Activated CD4-positive, alpha-beta T cell treated with anti-CD3 and anti-CD28 coated beads for 36 hours (primary cell): ENCODE measurements around the gene TFCP2L1. TPM values are rescaled to one million over a fixed set of nuclear protein-coding genes. Genes with fewer than 3 reads are reported as not detected.

Experiments used
- ATAC-seq: fragments of 200-7000 bp; cut with Tn5 transposase; one replicate; pipeline ENCODE4 v1.10.0; 2021; ENCODE audit warnings: mild to moderate bottlenecking, moderate library complexity
- CTCF ChIA-PET: fragments of 350-600 bp; sonication (Branson Sonifier 250); formaldehyde crosslinking; loops from one replicate; lab custom pipeline; 2021; ENCODE audit warnings: antibody characterized with exemption; lab: Charles Lee
- POLR2A ChIA-PET: fragments of 350-600 bp; sonication (Branson Sonifier 250); formaldehyde crosslinking; loops from one replicate; lab custom pipeline; 2021; ENCODE audit warnings: antibody characterized with exemption, inconsistent platforms; lab: Charles Lee
- DNase-seq: peaks from one replicate; pipeline ENCODE4 v3.0.0-alpha.2; 2020
- H3K27ac Mint-ChIP-seq: one replicate; pipeline ENCODE4 v1.8.0; 2021; ENCODE audit warnings: mixed read lengths
- H3K27me3 Mint-ChIP-seq: one replicate; pipeline ENCODE4 v1.8.0; 2021; ENCODE audit warnings: mixed read lengths
- H3K36me3 Mint-ChIP-seq: one replicate; pipeline ENCODE4 v1.8.0; 2021; ENCODE audit warnings: low read depth, mixed read lengths
- H3K4me1 Mint-ChIP-seq: one replicate; pipeline ENCODE4 v1.8.0; 2021; ENCODE audit warnings: mixed read lengths
- H3K4me3 Mint-ChIP-seq: one replicate; pipeline ENCODE4 v1.8.0; 2021; ENCODE audit warnings: mild to moderate bottlenecking, moderate library complexity, mixed read lengths
- H3K9me3 Mint-ChIP-seq: one replicate; pipeline ENCODE4 v1.8.0; 2021; ENCODE audit warnings: low read depth, mixed read lengths
- intact Hi-C, 2 experiments: fragments of 100-400 bp; cut with DNase I in 1 of 2; cut with micrococcal nuclease in 1 of 2; formaldehyde crosslinking; loops; one replicate each; pipeline versions ENCODE4 v1.14.2 to v1.15.1; 2022 to 2024; cut with DNase I, micrococcal nuclease
- total RNA-seq, 2 experiments: library from RNA; stranded (reverse); gene quantifications; one replicate each; pipeline ENCODE4 v1.2.3, GENCODE V29; 2021

Gene TFCP2L1
- total RNA-seq, 2 experiments from 2014 or later = 0.02 to 0.05 TPM

- ATAC-seq (no peak), DNase-seq (no peak)
- H3K36me3 Mint-ChIP-seq = no peaks in the 10 kb centered on the region
- H3K27ac Mint-ChIP-seq = no peak overlapping the region
- POLR2A ChIA-PET = no interaction called here
- no peaks in the 10 kb centered on the region for H3K9me3 Mint-ChIP-seq
- CTCF ChIA-PET = interaction anchor here (0.8 kb wide), 1 partner anchor 32 kb away, joined by 4 read pairs; no protein-coding TSS in a partner anchor
- H3K4me1 Mint-ChIP-seq = no peaks in the 10 kb centered on the region
- no peak overlapping the region for H3K4me3 Mint-ChIP-seq
- H3K27me3 Mint-ChIP-seq = no peaks in the 10 kb centered on the region
- intact Hi-C loops = no loop called here
Observed at GRCh38 chr2:121199281-121200010, 85.6 kb downstream of the TFCP2L1 start.

DNA sequence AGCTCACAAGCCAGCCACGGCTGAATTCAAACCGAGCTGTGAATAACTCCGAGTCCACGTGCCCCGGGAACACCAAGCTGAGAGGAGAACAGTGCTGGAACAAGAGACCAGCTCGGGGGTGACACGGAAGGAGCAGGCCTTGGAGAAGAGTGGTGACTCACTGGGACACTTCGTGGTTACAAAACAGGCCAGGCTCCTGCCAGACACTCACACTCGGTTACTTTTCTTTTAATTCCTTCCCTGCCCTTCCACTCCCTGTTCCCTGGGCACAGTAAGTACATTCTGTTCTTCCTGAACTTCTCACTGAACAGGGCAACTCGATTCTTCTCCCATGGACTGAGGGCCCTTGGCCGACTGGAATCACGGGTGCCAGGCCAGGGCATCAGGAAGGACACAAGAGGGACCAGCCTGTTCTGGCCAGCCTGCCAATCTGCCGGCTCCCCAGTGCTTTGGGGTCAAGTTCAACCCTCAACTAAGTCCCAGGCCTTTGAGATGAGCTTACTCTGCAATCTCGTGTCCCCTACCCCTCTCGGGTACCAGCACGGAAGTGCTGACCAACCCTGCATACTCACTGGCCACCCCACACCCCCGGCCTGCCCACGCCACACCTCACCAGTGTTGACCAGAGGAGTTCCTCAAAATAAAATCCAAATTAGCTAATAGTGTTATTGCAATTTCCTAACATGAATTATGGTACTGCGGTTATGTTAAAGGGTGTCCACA, 87.5 kb downstream of the TFCP2L1 start:
- ATAC-seq = no peak
- H3K9me3 Mint-ChIP-seq = no peaks in the 10 kb centered on the region
- DNase-seq = no peak
- intact Hi-C loops = no loop called here
- H3K4me1 Mint-ChIP-seq = no peaks in the 10 kb centered on the region
- POLR2A ChIA-PET = no interaction called here
- no peaks in the 10 kb centered on the region for H3K27me3 Mint-ChIP-seq
- CTCF ChIA-PET = interaction anchor here (0.6 kb wide), 1 partner anchor 23 kb away, joined by 3 read pairs; no protein-coding TSS in a partner anchor
- H3K27ac Mint-ChIP-seq = no peak overlapping the region
- H3K4me3 Mint-ChIP-seq = no peak overlapping the region
- H3K36me3 Mint-ChIP-seq = no peaks in the 10 kb centered on the region

DNA sequence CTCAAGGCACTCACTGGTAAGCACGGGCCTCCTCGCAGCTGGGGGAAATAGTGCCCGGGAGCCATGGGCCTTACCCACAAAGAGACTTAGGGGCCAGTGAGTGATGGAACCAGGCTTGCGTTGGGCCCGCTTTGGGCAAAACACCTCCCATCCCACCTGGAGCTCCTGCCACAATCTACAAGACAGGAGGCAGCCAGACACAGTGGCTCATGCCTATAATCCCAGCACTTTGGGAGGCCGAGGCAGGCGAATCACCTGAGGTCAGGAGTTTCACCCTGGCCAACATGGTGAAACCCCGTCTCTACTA, 88.2 kb downstream of the TFCP2L1 start:
- DNase-seq = no peak
- ChIA-PET POLR2A (no interaction called here), CTCF (no interaction called here)
- no peaks in the 10 kb centered on the region for H3K9me3 Mint-ChIP-seq
- no peaks in the 10 kb centered on the region for H3K27me3 Mint-ChIP-seq
- intact Hi-C loops = no loop called here
- H3K27ac Mint-ChIP-seq = no peak overlapping the region
- H3K4me3 Mint-ChIP-seq = no peak overlapping the region
- no peak for ATAC-seq
- no peaks in the 10 kb centered on the region for H3K4me1 Mint-ChIP-seq
- no peaks in the 10 kb centered on the region for H3K36me3 Mint-ChIP-seq

- CTCF ChIA-PET = no interaction called here
- no peaks in the 10 kb centered on the region for H3K36me3 Mint-ChIP-seq
- intact Hi-C loops = no loop called here
- H3K4me3 Mint-ChIP-seq = no peak overlapping the region
- H3K4me1 Mint-ChIP-seq = no peaks in the 10 kb centered on the region
- DNase-seq (no peak), ATAC-seq (no peak)
- POLR2A ChIA-PET = no interaction called here
- no peak overlapping the region for H3K27ac Mint-ChIP-seq
- no peaks in the 10 kb centered on the region for H3K27me3 Mint-ChIP-seq
- no peaks in the 10 kb centered on the region for H3K9me3 Mint-ChIP-seq
Observed at GRCh38 chr2:121196132-121196848, 88.7 kb downstream of the TFCP2L1 start.

DNA sequence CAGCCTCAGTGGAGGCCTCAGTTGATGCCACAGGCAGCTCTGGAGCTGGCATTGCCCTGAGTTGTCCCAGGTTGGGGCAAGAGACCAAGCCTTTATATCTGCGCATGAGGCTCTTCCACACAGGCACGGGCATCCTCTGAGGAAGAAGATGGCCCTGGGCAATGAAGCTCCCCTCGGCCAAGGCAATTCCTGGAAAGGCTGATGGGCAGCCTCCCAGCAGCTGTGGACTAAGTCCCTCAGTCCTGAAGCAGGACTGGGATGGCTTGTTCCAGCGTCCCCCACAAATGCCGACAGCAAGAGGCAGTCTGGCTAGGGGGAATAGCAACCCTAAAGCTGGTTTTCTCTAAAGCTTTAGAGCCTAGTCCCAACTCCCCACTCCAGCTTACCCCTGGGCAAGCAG, 90.0 kb downstream of the TFCP2L1 start:
- Mint-ChIP-seq H3K27me3 (no peaks in the 10 kb centered on the region), H3K4me1 (no peaks in the 10 kb centered on the region), H3K4me3 (no peak overlapping the region), H3K36me3 (no peaks in the 10 kb centered on the region), H3K27ac (no peak overlapping the region), H3K9me3 (no peaks in the 10 kb centered on the region)
- POLR2A ChIA-PET = no interaction called here
- CTCF ChIA-PET = no interaction called here
- DNase-seq (no peak), ATAC-seq (no peak)
- intact Hi-C loops = no loop called here

GRCh38 chr2:121194626-121195025, 90.4 kb downstream of the TFCP2L1 start:
- ChIA-PET CTCF (no interaction called here), POLR2A (no interaction called here)
- no peak for DNase-seq
- H3K36me3 Mint-ChIP-seq = no peaks in the 10 kb centered on the region
- H3K4me1 Mint-ChIP-seq = no peaks in the 10 kb centered on the region
- no peak overlapping the region for H3K4me3 Mint-ChIP-seq
- H3K27me3 Mint-ChIP-seq = no peaks in the 10 kb centered on the region
- intact Hi-C loops = no loop called here
- no peak overlapping the region for H3K27ac Mint-ChIP-seq
- no peaks in the 10 kb centered on the region for H3K9me3 Mint-ChIP-seq
- no peak for ATAC-seq

- no peaks in the 10 kb centered on the region for H3K9me3 Mint-ChIP-seq
- H3K4me1 Mint-ChIP-seq = no peaks in the 10 kb centered on the region
- intact Hi-C loops = no loop called here
- no peak overlapping the region for H3K27ac Mint-ChIP-seq
- CTCF ChIA-PET = no interaction called here
- H3K27me3 Mint-ChIP-seq = peaks cover 3% of the 10 kb centered on the region
- DNase-seq = no peak
- H3K36me3 Mint-ChIP-seq = no peaks in the 10 kb centered on the region
- H3K4me3 Mint-ChIP-seq = no peak overlapping the region
- no peak for ATAC-seq
- POLR2A ChIA-PET = no interaction called here
Observed at GRCh38 chr2:121193185-121193584, 91.8 kb downstream of the TFCP2L1 start.

- ChIA-PET POLR2A (no interaction called here), CTCF (no interaction called here)
- no peaks in the 10 kb centered on the region for H3K9me3 Mint-ChIP-seq
- H3K27me3 Mint-ChIP-seq = peaks cover 3% of the 10 kb centered on the region
- H3K36me3 Mint-ChIP-seq = no peaks in the 10 kb centered on the region
- DNase-seq (no peak), ATAC-seq (no peak)
- H3K4me1 Mint-ChIP-seq = no peaks in the 10 kb centered on the region
- no peak overlapping the region for H3K27ac Mint-ChIP-seq
- no peak overlapping the region for H3K4me3 Mint-ChIP-seq
- intact Hi-C loops = no loop called here
Observed at GRCh38 chr2:121192576-121192975, 92.4 kb downstream of the TFCP2L1 start.

DNA sequence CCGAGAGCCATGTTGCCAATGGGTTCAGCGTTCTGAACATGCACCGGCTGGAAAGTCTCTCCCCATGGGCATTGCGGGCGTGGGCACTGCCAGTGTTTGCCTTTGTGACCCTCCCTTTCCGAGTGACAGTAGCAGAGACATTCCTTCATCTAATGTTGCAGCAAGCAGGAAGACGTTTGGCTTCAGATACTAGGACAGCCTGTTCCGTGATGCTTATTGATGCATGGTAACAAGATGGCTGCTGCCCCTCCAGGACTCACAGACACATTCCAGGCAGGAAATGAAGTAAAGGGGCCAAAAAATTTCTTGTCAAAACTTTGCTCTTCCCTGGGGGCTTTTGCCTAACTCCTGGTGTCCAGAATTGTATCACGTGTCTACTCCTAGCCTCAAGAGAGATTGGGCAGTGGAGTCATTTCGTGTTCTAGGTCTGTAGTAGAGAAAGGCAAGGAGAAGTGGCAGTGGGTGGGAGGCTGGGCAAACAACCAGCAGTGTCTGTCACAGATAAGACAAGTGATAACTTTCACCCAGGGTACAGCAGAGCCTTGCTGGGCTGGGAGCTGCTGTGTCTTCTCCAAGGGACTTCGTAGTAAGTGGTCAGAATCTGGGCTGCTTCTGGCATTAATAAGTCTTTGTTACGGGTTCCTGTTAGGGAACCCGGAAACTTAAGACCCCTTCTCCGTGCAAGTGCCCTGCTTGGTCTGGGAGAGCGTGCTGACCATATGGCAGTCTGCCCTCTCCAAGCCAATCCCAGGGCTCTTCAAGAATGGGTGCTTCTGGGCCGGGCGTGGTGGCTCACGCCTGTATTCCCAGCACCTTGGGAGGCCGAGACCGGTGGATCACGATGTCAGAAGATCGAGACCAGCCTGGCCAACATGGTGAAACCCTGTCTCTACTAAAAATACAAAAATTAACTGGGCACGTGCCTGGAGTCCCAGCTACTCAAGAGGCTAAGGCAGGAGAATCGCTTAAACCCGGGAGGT, 93.5 kb downstream of the TFCP2L1 start:
- H3K27ac Mint-ChIP-seq = no peak overlapping the region
- CTCF ChIA-PET = no interaction called here

GRCh38 chr2:121189661-121190381, 95.2 kb downstream of the TFCP2L1 start:
- H3K27me3 Mint-ChIP-seq = peaks cover 3% of the 10 kb centered on the region
- intact Hi-C loops = no loop called here
- H3K9me3 Mint-ChIP-seq = no peaks in the 10 kb centered on the region
- no peak overlapping the region for H3K4me3 Mint-ChIP-seq
- ATAC-seq = no peak
- ChIA-PET POLR2A (no interaction called here), CTCF (no interaction called here)
- H3K27ac Mint-ChIP-seq = no peak overlapping the region
- H3K36me3 Mint-ChIP-seq = no peaks in the 10 kb centered on the region
- DNase-seq = no peak
- no peaks in the 10 kb centered on the region for H3K4me1 Mint-ChIP-seq

More for the DNA sequence above, 93.5 kb downstream of the TFCP2L1 start:
- H3K36me3 Mint-ChIP-seq = no peaks in the 10 kb centered on the region
- peaks cover 3% of the 10 kb centered on the region for H3K27me3 Mint-ChIP-seq
- no peak overlapping the region for H3K4me3 Mint-ChIP-seq
- no peak for DNase-seq
- ATAC-seq = no peak
- POLR2A ChIA-PET = no interaction called here
- intact Hi-C loops = no loop called here
- H3K9me3 Mint-ChIP-seq = no peaks in the 10 kb centered on the region
- H3K4me1 Mint-ChIP-seq = no peaks in the 10 kb centered on the region

- Mint-ChIP-seq H3K4me1 (no peaks in the 10 kb centered on the region), H3K27ac (no peak overlapping the region), H3K9me3 (no peaks in the 10 kb centered on the region), H3K36me3 (no peaks in the 10 kb centered on the region), H3K27me3 (peaks cover 3% of the 10 kb centered on the region), H3K4me3 (no peak overlapping the region)
- intact Hi-C loops = no loop called here
- ChIA-PET POLR2A (no interaction called here), CTCF (no interaction called here)
- ATAC-seq = no peak
- no peak for DNase-seq
Observed at GRCh38 chr2:121189011-121189410, 96.0 kb downstream of the TFCP2L1 start.
